ENCODE data around the gene TOMM7.

- no peak for TF ChIP-seq GATA3 (IDR thresholded peaks at IDR 0.05; ENCODE audit: borderline replicate concordance)
- TF ChIP-seq TP53 (CRISPR knock-in tag; IDR thresholded peaks at IDR 0.05), result no peak
- no peak for TF ChIP-seq CTCF (IDR thresholded peaks at IDR 0.05)
- no peak for TF ChIP-seq POLR2A (IDR thresholded peaks at IDR 0.05; ENCODE audit: low read length)
- TF ChIP-seq PHF8 (IDR thresholded peaks at IDR 0.05; ENCODE audit: borderline replicate concordance, low read depth), result no peak
- no peak for TF ChIP-seq REST (IDR thresholded peaks at IDR 0.05)
- no peak for TF ChIP-seq ZFP36 (IDR thresholded peaks at IDR 0.05; ENCODE audit: borderline replicate concordance, partially characterized antibody)
Observed at GRCh38 chr7:22811746-22812280, 10.8 kb downstream of the TOMM7 start.
